ENCODE measurements around the gene NUP85.
"Not testable (repeated sequence)": the region's sequence is repeated elsewhere in the genome, so short reads cannot be mapped to it uniquely, and the experiment has no call there.

Gene NUP85

GRCh38 chr17:75266316-75267152 is 61.1 kb downstream of the NUP85 start:
- in situ Hi-C loops (cut with MboI; ENCODE audit: low sequenced_read_pairs), result no loop called here

- in situ Hi-C loops (cut with MboI; ENCODE audit: low sequenced_read_pairs), result no loop called here
Observed at GRCh38 chr17:75267153-75267410, 61.6 kb downstream of the NUP85 start.

GRCh38 chr17:75267411-75268232 is 62.1 kb downstream of the NUP85 start:
- in situ Hi-C loops (cut with MboI; ENCODE audit: low sequenced_read_pairs), result no loop called here

GRCh38 chr17:75269844-75270217 is 64.4 kb downstream of the NUP85 start:
- in situ Hi-C loops (cut with MboI; ENCODE audit: low sequenced_read_pairs), result no loop called here

DNA sequence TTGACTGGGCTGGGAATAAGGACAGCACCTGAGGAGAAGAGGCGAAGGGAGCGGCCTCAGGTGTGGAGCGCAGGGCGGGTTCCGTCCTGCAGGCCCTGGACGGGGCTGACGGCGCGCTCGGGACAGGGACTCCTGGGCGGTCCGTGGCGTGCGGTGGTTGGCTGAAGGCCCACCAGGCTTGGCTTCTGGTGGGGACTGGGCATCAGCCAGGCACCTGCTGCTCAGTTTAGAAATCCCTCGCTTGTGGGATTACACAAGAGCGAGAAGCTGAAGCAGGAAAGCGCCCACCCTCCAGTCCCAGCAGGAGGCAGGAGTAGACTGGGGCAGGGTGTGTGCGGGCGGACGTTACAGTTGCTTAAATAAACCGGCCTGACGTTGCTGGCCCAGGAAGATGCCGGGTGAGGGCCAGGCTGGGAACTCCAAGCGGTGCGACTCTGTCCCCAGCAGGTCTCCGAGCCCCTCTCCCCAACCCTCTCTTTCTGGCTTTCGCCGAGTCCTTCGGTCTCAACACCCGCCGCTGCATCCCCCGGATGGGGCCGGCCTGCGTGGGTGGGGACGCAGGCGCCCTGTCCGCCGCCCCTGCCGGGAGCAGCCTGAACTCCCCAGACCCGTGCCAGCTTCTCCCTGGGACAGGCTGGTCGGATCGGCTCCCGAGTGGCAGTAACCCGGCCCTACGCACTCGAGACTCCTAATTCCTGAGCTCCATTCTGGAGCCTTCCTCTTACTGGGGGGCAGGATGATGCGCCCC is 64.9 kb downstream of the NUP85 start:
- in situ Hi-C loops (cut with MboI; ENCODE audit: low sequenced_read_pairs), result no loop called here

DNA sequence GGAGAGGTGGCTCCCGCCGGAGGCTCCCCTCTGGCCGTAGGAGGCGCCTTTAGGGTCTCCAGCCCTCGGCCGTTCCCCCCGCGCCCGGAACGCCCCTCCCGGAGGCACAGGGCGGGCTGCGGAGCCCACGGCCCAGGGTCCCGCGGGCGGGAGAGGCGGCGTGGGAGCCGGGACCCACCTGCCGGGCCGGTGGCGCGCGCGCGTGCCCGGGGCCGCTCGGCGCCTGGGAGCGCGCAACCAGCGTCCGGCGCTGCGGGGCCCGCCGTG is 65.4 kb downstream of the NUP85 start, which contains the start of gene MIF4GD:
MIF4GD (minus strand) TSS at position 266 of the 267 bp plus-strand sequence. CDS start 1,036 bp downstream, outside the sequence.
- in situ Hi-C loops (cut with MboI; ENCODE audit: low sequenced_read_pairs), result no loop called here

DNA sequence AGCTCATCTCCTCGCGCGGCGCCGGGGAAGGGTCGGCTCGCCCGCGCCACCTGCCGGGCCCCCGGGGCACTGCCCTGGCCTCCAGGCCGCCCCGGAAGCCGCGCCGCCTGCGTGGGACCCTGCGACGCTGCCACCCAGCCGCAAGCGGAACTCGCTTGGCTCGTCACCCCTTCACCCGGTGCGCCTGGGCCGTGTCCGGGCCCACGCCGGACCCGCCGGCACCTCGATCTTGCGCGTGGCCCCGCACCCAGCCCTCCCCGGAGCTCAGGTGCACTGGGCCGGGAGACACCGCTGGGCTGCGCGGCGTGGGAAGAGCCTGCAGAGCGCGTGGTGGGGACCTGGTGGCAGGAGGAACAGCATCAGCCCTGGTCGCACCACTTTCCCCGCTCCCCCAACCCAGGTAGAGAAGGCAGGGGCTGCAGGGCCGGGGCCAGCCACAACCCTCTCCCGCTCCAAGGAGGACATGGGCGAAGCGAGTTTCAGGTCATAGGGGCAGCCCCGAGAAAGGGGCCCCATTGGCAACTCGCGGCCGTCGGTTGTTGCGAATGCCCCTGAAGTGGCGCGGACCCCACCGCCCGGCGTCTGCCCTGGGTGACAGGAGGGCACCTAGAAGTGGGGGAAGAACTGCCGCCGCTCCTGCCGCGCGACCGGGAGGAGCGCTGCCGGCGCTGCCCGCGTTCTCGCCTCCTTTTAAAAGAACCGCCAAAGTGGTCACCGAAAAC is 65.9 kb downstream of the NUP85 start:
- in situ Hi-C loops (cut with MboI; ENCODE audit: low sequenced_read_pairs), result no loop called here

DNA sequence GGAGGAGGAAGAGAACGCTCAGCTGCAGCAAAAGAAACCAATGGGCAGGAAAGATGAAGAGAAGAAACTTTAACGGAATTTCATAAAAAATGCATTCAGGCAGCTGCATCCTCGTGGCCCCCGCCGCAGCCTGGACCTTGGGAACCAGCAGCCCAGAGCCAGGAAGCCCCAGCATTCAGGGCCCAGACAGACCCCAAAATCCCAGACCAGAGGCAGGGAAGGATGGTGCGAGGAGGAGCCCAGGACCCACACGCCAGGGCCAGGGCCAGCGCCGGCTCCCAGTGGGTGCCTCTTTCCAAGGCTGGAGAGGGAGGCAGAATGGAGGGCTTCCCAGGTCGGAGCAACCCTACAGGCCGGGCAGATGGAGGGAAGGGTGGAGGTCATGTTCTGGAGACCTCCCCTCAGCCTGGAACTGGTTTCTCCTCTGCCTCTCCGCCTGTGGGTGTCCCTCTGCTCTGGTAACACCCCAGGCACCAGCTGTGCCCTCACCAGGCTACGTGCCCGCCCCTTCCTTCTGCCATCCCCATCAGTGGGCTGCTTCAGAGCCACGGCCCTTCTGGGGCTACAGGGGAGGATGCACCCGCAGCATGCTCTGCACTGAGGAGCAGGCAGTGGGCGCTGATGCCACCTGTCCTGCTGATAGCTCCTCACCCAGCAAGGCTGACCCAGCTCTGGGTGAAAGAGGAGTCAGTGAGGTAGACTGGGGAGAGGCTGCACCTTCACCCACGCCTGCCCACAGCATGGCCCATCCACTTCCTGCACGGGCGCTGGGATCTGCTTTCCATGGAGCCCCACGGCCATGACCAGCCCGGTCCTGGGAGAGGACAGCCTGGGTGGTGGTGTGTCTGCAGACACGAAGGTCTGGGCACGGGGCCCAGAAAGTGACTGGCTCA is 66.7 kb downstream of the NUP85 start:
- in situ Hi-C loops (cut with MboI; ENCODE audit: low sequenced_read_pairs), result no loop called here

DNA sequence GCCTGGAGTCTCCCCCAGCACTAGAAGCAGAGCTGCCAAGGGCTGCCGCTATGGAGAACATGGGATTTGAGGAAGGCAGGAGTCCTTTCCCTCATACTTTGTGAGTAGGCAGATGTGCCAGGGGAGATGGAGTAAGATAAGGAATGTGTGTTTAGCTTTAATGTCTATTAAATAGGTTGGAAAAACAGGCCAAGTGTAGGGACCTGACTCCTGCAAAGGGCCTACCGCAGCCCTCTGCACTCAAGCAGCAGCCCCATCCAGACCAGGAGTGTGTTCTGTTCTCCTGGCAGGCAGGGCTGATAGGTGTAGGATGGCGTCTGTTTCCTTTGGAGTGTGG is 67.3 kb downstream of the NUP85 start:
- in situ Hi-C loops (cut with MboI; ENCODE audit: low sequenced_read_pairs), result no loop called here

DNA sequence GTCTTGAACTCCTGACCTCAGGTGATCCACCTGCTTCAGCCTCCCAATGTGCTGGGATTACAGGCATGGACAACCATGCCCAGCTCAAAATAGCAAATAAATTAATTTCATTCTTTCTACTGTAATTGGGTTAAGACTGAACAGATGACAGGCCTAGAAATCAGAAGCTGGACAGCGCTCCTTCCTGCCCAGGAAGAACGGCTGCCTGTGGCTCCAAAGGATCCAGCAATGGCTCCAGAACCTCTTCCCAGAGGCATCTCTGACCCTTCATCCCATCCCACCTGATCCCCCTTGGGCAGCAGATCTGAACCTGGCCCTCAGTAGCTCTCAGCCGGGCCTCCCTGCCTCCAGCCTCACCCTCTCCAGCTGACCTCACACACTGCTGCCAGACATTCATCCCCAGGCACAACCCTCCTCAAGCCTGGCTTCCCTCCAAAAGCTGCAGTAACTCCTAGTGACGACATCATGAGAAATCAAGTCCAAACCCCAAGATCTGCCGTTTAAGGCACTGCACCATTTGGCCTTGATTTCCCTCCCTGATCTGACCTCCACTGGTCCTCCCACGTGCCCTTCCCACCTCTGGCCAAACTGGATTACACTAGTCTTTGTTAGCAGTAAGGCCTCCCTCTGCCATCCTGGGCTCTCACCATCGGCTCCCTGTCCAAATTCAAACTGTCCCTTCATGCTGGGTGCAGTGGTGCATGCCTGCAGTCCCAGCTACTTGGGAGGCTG is 68.7 kb downstream of the NUP85 start:
- in situ Hi-C loops (cut with MboI; ENCODE audit: low sequenced_read_pairs), result no loop called here

GRCh38 chr17:75277664-75278071 is 72.2 kb downstream of the NUP85 start:
- in situ Hi-C loops (cut with MboI; ENCODE audit: low sequenced_read_pairs), result no loop called here

- in situ Hi-C loops (cut with MboI; ENCODE audit: low sequenced_read_pairs), result not testable (repeated sequence)
Observed at GRCh38 chr17:75280189-75280588, 74.7 kb downstream of the NUP85 start.

GRCh38 chr17:75285123-75285522 is 79.6 kb downstream of the NUP85 start:
- in situ Hi-C loops (cut with MboI; ENCODE audit: low sequenced_read_pairs), result no loop called here

Measured in HL-60/S4 treated with retinoic acid at 250 ng/mL for 4 days and 3 days (cell line).